Neural cell (in vitro differentiated cells): Measurements from ENCODE around the gene VENTX. TPM values are rescaled to one million over a fixed set of nuclear protein-coding genes. Genes with fewer than 3 reads are reported as not detected.

ENCODE experiments used
- H2AFZ ChIP-seq: fragments of 200-600, 300-800 bp; sonication (generic), shearing (Covaris generic); 2 replicates; pipeline ENCODE4 v1.6.0; 2014; ENCODE audit warnings: low read depth, mild to moderate bottlenecking, antibody characterized with exemption, low read length, moderate library complexity
- H3F3A ChIP-seq: fragments of 200-600 bp; shearing (Covaris generic); 2 replicates; pipeline ENCODE4 v1.6.1; 2016; ENCODE audit warnings: mild to moderate bottlenecking, moderate library complexity, mixed read lengths, antibody characterized with exemption, low read length; ENCODE audit not compliant: insufficient read depth, poor library complexity, severe bottlenecking
- H3K27ac ChIP-seq: fragments of 200-600, 300-800 bp; sonication (generic), shearing (Covaris generic); 2 replicates; pipeline ENCODE4 v1.5.1; 2014; ENCODE audit warnings: mild to moderate bottlenecking, low read length, moderate library complexity
- H3K27me3 ChIP-seq: fragments of 300-800, 200-600 bp; sonication (generic), shearing (Covaris generic); 2 replicates; pipeline ENCODE4 v1.6.0; 2014; ENCODE audit warnings: mild to moderate bottlenecking, low read depth, low read length, moderate library complexity; ENCODE audit not compliant: insufficient read depth
- H3K36me3 ChIP-seq: fragments of 300-800, 200-600 bp; sonication (generic), shearing (Covaris generic); 2 replicates; pipeline ENCODE4 v1.5.1; 2014; ENCODE audit warnings: mild to moderate bottlenecking, antibody characterized with exemption, low read length, moderate library complexity; ENCODE audit not compliant: insufficient read depth
- H3K4me2 ChIP-seq: fragments of 300-800, 200-600 bp; sonication (generic), shearing (Covaris generic); 2 replicates; pipeline ENCODE4 v1.6.0; 2014; ENCODE audit warnings: mild to moderate bottlenecking, low read length
- H3K4me3 ChIP-seq: fragments of 300-800, 200-600 bp; sonication (generic), shearing (Covaris generic); 2 replicates; pipeline ENCODE4 v1.5.1; 2014; ENCODE audit warnings: mild to moderate bottlenecking, low read length, moderate library complexity
- H3K79me2 ChIP-seq: fragments of 200-600 bp; shearing (Covaris generic); replicated peaks from 2 replicates; pipeline ENCODE4 v1.6.0; 2014; ENCODE audit warnings: mild to moderate bottlenecking, low read length, moderate library complexity; ENCODE audit not compliant: insufficient read depth
- H3K9ac ChIP-seq: fragments of 300-800, 200-600 bp; sonication (generic), shearing (Covaris generic); 2 replicates; pipeline ENCODE4 v1.6.1; 2016; ENCODE audit warnings: mild to moderate bottlenecking, low read length, mixed read lengths
- H3K9me2 ChIP-seq: fragments of 200-600 bp; shearing (Covaris generic); 2 replicates; pipeline ENCODE4 v1.6.1; 2016; ENCODE audit warnings: mild to moderate bottlenecking, low read length, mixed read lengths; ENCODE audit not compliant: insufficient read depth
- H3K9me3 ChIP-seq: fragments of 200-600, 300-800 bp; sonication (generic), shearing (Covaris generic); 2 replicates; pipeline ENCODE4 v1.6.1; 2016; ENCODE audit warnings: mild to moderate bottlenecking, mixed run types, low read length, moderate library complexity, mixed read lengths
- H4K20me1 ChIP-seq: fragments of 200-600 bp; shearing (Covaris generic); 2 replicates; pipeline ENCODE4 v1.6.1; 2016; ENCODE audit warnings: mild to moderate bottlenecking, mixed run types; ENCODE audit not compliant: insufficient read depth
- CTCF ChIP-seq: fragments of 450-650 bp; IDR thresholded peaks from 2 replicates; pipeline ENCODE4 v1.5.1; 2014; ENCODE audit warnings: antibody characterized with exemption, mild to moderate bottlenecking, moderate library complexity; ENCODE audit not compliant: poor library complexity, severe bottlenecking
- EP300 ChIP-seq: fragments of 450-650 bp; conservative IDR thresholded peaks from 2 replicates; pipeline ENCODE4 v1.6.1; 2014; ENCODE audit warnings: antibody characterized with exemption, mild to moderate bottlenecking, moderate library complexity; ENCODE audit not compliant: poor library complexity, severe bottlenecking
- EZH2 ChIP-seq: fragments of 200-600, 300-800 bp; shearing (Covaris generic), sonication (generic); IDR thresholded peaks from 2 replicates; pipeline ENCODE4 v1.6.1; 2014; ENCODE audit warnings: antibody characterized with exemption, low read length, borderline replicate concordance, mild to moderate bottlenecking; ENCODE audit not compliant: insufficient read depth, poor library complexity, severe bottlenecking
- MXI1 ChIP-seq: fragments of 450-650 bp; conservative IDR thresholded peaks from 2 replicates; pipeline ENCODE4 v1.6.1; 2014; ENCODE audit warnings: antibody characterized with exemption, mild to moderate bottlenecking; ENCODE audit not compliant: poor library complexity, severe bottlenecking
- POLR2AphosphoS5 ChIP-seq: IDR thresholded peaks from 2 replicates; pipeline ENCODE4 v1.6.1; 2012
- RAD21 ChIP-seq: fragments of 450-650 bp; conservative IDR thresholded peaks from 2 replicates; pipeline ENCODE4 v1.6.1; 2014; ENCODE audit warnings: antibody characterized with exemption, mild to moderate bottlenecking, moderate library complexity
- REST ChIP-seq: IDR thresholded peaks from 2 replicates; pipeline ENCODE4 v1.6.1; 2012; ENCODE audit warnings: borderline replicate concordance
- SMC3 ChIP-seq: fragments of 450-650 bp; conservative IDR thresholded peaks from 2 replicates; pipeline ENCODE4 v1.6.1; 2014; ENCODE audit warnings: antibody characterized with exemption, mild to moderate bottlenecking, moderate library complexity; ENCODE audit not compliant: poor library complexity
- TAF1 ChIP-seq: IDR thresholded peaks from 2 replicates; pipeline ENCODE4 v1.6.1; 2012; ENCODE audit warnings: low read depth
- polyA plus RNA-seq: library from polyadenylated mRNA; depleted of rRNA; stranded (reverse); fragments of >200 nt; gene quantifications from 2 replicates; pipeline ENCODE4 v1.2.3, GENCODE V29; 2014

Gene VENTX
- polyA plus RNA-seq, 1 donor from 2014 or later, result not detected

- Histone ChIP-seq H2AFZ (no peak overlapping the region), H3K4me2 (no peak overlapping the region), H3K9ac (no peak overlapping the region), H3K9me3 (no peaks in the 10 kb centered on the region), H3K36me3 (no peaks in the 10 kb centered on the region), H3K27ac (no peak overlapping the region), H4K20me1 (no peaks in the 10 kb centered on the region), H3K79me2 (no peaks in the 10 kb centered on the region), H3K27me3 (no peaks in the 10 kb centered on the region), H3K4me3 (no peak overlapping the region), H3F3A (no peaks in the 10 kb centered on the region), H3K9me2 (no peaks in the 10 kb centered on the region)
- TF ChIP-seq EP300, result no peak
- TF ChIP-seq TAF1, result no peak
- no peak for TF ChIP-seq RAD21
- no peak for TF ChIP-seq SMC3
- TF ChIP-seq POLR2AphosphoS5, result no peak
- TF ChIP-seq REST, result no peak
- TF ChIP-seq EZH2, result no peak
- no peak for TF ChIP-seq CTCF
- TF ChIP-seq MXI1, result no peak
Measured at GRCh38 chr10:133196936-133197758, 40.5 kb upstream of the VENTX start.

GRCh38 chr10:133197786-133198185 is 39.9 kb upstream of the VENTX start:
- H4K20me1 ChIP-seq, result no peaks in the 10 kb centered on the region
- no peak overlapping the region for H3K9ac ChIP-seq
- H3K79me2 ChIP-seq, result no peaks in the 10 kb centered on the region
- no peaks in the 10 kb centered on the region for H3K9me3 ChIP-seq
- no peaks in the 10 kb centered on the region for H3K36me3 ChIP-seq
- no peak overlapping the region for H2AFZ ChIP-seq
- no peaks in the 10 kb centered on the region for H3K9me2 ChIP-seq
- H3K27ac ChIP-seq, result no peak overlapping the region
- no peaks in the 10 kb centered on the region for H3F3A ChIP-seq
- no peaks in the 10 kb centered on the region for H3K27me3 ChIP-seq
- no peak overlapping the region for H3K4me3 ChIP-seq
- TF ChIP-seq CTCF, result no peak
- TF ChIP-seq EZH2, result no peak
- no peak for TF ChIP-seq TAF1
- TF ChIP-seq RAD21, result no peak
- no peak for TF ChIP-seq SMC3
- no peak for TF ChIP-seq EP300
- no peak for TF ChIP-seq REST
- H3K4me2 ChIP-seq, result no peak overlapping the region
